ENCODE measurements around the gene IFNAR2. TPM values are rescaled to one million over a fixed set of nuclear protein-coding genes. Genes with fewer than 3 reads are reported as not detected.

Gene IFNAR2
- polyA plus RNA-seq, 1 of the 3 experiments (the other 2 are of a cell fraction): 10.4 TPM

DNA sequence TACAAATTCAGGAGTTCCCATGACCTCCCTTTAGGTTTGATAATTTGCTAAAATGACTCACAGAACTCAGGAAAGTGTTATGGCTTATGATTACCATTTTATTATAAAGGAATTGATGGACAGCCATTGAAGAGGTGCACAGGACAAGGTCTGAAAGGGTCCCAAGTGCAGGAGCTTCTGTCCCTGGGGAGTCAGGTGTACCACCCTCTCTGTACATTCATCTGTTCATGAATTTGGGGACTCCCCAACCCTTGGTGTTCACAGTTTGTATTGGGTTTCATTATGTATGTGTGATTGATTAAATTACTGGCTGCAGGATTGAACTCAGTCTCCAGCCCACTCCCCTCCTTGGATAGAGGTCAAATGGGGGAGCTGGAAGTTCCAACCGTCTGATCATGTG lies 25.7 kb downstream of the IFNAR2 start:
- no peak overlapping the region for H2AFZ ChIP-seq (ENCODE audit: low read depth)
- no peak overlapping the region for H3K4me2 ChIP-seq
- no peaks in the 10 kb centered on the region for H4K20me1 ChIP-seq (ENCODE audit: insufficient read depth)
- H3K27ac ChIP-seq (ENCODE audit: low read depth in 2 of 2, low read length in 1 of 2): no peak overlapping the region
- CTCF ChIA-PET: interaction anchor here (1.0 kb wide), 1 partner anchor 58 kb away, joined by 3 read pairs; no protein-coding TSS in a partner anchor
- POLR2A ChIA-PET: no interaction called here
- 53% methylated on average over 1 of the region's 1 CpG for WGBS (ENCODE audit: low lambda C conversion rate)
- H3K9ac ChIP-seq: no peak overlapping the region
- no peaks in the 10 kb centered on the region for H3K27me3 ChIP-seq (ENCODE audit: insufficient read depth)
- H3K9me3 ChIP-seq: no peaks in the 10 kb centered on the region
- no peaks in the 10 kb centered on the region for H3F3A ChIP-seq (replicated peaks; ENCODE audit: insufficient read depth)
- no peak for DNase-seq
- no peaks in the 10 kb centered on the region for H3K79me2 ChIP-seq (ENCODE audit: insufficient read depth)
- no peaks in the 10 kb centered on the region for H3K4me1 ChIP-seq (ENCODE audit: control insufficient read depth in 1 of 2, insufficient read depth in 2 of 2, low read depth in 1 of 2, low read length in 1 of 2)
- peaks cover 24 to 56% of the 10 kb centered on the region in 2 experiments for H3K36me3 ChIP-seq (replicated peaks in 1 of 2; ENCODE audit: control insufficient read depth in 1 of 2, insufficient read depth in 2 of 2, low read length in 1 of 2)
- TF ChIP-seq, protein P1, sequence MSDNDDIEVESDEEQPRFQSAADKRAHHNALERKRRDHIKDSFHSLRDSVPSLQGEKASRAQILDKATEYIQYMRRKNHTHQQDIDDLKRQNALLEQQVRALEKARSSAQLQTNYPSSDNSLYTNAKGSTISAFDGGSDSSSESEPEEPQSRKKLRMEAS (IDR thresholded peaks at IDR 0.05; ENCODE audit: low read depth): no peak
- TF ChIP-seq EZH2phosphoT487 (IDR thresholded peaks at IDR 0.05; ENCODE audit: borderline replicate concordance, low read depth): no peak
- no peak for TF ChIP-seq RAD21 (IDR thresholded peaks at IDR 0.05; ENCODE audit: low read length)
- H3K4me3 ChIP-seq (ENCODE audit: low read depth in 2 of 2, low read length in 1 of 2): no peak overlapping the region
- no peaks in the 10 kb centered on the region for H3K9me2 ChIP-seq

DNA sequence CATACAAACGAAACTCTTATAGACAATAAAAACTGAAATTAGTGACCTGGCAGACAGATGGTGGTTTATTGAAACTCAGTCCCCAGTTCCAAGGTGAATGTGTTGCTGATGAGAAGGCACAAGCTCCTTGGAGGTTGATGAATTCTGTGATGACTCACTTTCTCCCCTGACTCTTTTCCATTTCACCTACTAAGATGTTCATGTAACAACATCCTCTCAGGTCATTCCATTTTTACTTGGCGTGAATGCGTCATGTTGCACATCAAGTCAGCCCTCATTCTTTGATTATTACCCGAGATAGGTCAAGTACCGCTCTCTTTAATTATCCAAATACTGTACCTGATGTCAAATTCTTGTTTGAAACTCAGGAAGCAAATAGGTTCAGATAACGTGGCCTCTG lies 26.3 kb downstream of the IFNAR2 start:
- Histone ChIP-seq H3K79me2 (ENCODE audit: insufficient read depth) (no peaks in the 10 kb centered on the region), H3K9me2 (no peaks in the 10 kb centered on the region), H3K27me3 (ENCODE audit: insufficient read depth) (no peaks in the 10 kb centered on the region), H4K20me1 (ENCODE audit: insufficient read depth) (no peaks in the 10 kb centered on the region), H3K4me1 (ENCODE audit: control insufficient read depth in 1 of 2, insufficient read depth in 2 of 2, low read depth in 1 of 2, low read length in 1 of 2) (no peaks in the 10 kb centered on the region), H3K4me2 (no peak overlapping the region), H3K9me3 (no peaks in the 10 kb centered on the region), H3K9ac (no peak overlapping the region), H3K36me3 (replicated peaks in 1 of 2; ENCODE audit: control insufficient read depth in 1 of 2, insufficient read depth in 2 of 2, low read length in 1 of 2) (peaks cover 20 to 52% of the 10 kb centered on the region in 2 experiments), H3F3A (replicated peaks; ENCODE audit: insufficient read depth) (no peaks in the 10 kb centered on the region), H2AFZ (ENCODE audit: low read depth) (no peak overlapping the region), H3K4me3 (ENCODE audit: low read depth in 2 of 2, low read length in 1 of 2) (no peak overlapping the region), H3K27ac (ENCODE audit: low read depth in 2 of 2, low read length in 1 of 2) (no peak overlapping the region)
- 94% methylated on average over 6 of the region's 6 CpGs for WGBS (ENCODE audit: low lambda C conversion rate)
- TF ChIP-seq FOXM1 (IDR thresholded peaks at IDR 0.05; ENCODE audit: low read depth) (no peak), CHD2 (IDR thresholded peaks at IDR 0.05; ENCODE audit: low read length, partially characterized antibody) (no peak), EP300 (IDR thresholded peaks at IDR 0.05; ENCODE audit: borderline replicate concordance in 1 of 2, low read depth in 1 of 2, low read length in 1 of 2) (no peak), RAD21 (IDR thresholded peaks at IDR 0.05; ENCODE audit: low read length) (no peak), RXRA (IDR thresholded peaks at IDR 0.05; ENCODE audit: borderline replicate concordance, low read depth) (no peak), YY1 (IDR thresholded peaks at IDR 0.05; ENCODE audit: low read depth) (no peak), RCOR1 (IDR thresholded peaks at IDR 0.05; ENCODE audit: low read length) (no peak), MEF2A (IDR thresholded peaks at IDR 0.05; ENCODE audit: borderline replicate concordance, low read depth) (no peak), NFIC (IDR thresholded peaks at IDR 0.05; ENCODE audit: borderline replicate concordance) (no peak), TCF12 (IDR thresholded peaks at IDR 0.05) (no peak), ELF1 (IDR thresholded peaks at IDR 0.05) (no peak), TAF1 (IDR thresholded peaks at IDR 0.05; ENCODE audit: borderline replicate concordance, low read depth, low read length) (no peak), MXI1 (IDR thresholded peaks at IDR 0.05; ENCODE audit: low read depth, low read length) (no peak)
- TF ChIP-seq, protein P2, sequence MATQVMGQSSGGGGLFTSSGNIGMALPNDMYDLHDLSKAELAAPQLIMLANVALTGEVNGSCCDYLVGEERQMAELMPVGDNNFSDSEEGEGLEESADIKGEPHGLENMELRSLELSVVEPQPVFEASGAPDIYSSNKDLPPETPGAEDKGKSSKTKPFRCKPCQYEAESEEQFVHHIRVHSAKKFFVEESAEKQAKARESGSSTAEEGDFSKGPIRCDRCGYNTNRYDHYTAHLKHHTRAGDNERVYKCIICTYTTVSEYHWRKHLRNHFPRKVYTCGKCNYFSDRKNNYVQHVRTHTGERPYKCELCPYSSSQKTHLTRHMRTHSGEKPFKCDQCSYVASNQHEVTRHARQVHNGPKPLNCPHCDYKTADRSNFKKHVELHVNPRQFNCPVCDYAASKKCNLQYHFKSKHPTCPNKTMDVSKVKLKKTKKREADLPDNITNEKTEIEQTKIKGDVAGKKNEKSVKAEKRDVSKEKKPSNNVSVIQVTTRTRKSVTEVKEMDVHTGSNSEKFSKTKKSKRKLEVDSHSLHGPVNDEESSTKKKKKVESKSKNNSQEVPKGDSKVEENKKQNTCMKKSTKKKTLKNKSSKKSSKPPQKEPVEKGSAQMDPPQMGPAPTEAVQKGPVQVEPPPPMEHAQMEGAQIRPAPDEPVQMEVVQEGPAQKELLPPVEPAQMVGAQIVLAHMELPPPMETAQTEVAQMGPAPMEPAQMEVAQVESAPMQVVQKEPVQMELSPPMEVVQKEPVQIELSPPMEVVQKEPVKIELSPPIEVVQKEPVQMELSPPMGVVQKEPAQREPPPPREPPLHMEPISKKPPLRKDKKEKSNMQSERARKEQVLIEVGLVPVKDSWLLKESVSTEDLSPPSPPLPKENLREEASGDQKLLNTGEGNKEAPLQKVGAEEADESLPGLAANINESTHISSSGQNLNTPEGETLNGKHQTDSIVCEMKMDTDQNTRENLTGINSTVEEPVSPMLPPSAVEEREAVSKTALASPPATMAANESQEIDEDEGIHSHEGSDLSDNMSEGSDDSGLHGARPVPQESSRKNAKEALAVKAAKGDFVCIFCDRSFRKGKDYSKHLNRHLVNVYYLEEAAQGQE (IDR thresholded peaks at IDR 0.05; ENCODE audit: low read depth, low read length): no peak
- TF ChIP-seq, protein P3, sequence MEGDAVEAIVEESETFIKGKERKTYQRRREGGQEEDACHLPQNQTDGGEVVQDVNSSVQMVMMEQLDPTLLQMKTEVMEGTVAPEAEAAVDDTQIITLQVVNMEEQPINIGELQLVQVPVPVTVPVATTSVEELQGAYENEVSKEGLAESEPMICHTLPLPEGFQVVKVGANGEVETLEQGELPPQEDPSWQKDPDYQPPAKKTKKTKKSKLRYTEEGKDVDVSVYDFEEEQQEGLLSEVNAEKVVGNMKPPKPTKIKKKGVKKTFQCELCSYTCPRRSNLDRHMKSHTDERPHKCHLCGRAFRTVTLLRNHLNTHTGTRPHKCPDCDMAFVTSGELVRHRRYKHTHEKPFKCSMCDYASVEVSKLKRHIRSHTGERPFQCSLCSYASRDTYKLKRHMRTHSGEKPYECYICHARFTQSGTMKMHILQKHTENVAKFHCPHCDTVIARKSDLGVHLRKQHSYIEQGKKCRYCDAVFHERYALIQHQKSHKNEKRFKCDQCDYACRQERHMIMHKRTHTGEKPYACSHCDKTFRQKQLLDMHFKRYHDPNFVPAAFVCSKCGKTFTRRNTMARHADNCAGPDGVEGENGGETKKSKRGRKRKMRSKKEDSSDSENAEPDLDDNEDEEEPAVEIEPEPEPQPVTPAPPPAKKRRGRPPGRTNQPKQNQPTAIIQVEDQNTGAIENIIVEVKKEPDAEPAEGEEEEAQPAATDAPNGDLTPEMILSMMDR (IDR thresholded peaks at IDR 0.05): no peak
- TF ChIP-seq, protein P4, sequence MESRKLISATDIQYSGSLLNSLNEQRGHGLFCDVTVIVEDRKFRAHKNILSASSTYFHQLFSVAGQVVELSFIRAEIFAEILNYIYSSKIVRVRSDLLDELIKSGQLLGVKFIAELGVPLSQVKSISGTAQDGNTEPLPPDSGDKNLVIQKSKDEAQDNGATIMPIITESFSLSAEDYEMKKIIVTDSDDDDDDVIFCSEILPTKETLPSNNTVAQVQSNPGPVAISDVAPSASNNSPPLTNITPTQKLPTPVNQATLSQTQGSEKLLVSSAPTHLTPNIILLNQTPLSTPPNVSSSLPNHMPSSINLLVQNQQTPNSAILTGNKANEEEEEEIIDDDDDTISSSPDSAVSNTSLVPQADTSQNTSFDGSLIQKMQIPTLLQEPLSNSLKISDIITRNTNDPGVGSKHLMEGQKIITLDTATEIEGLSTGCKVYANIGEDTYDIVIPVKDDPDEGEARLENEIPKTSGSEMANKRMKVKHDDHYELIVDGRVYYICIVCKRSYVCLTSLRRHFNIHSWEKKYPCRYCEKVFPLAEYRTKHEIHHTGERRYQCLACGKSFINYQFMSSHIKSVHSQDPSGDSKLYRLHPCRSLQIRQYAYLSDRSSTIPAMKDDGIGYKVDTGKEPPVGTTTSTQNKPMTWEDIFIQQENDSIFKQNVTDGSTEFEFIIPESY (IDR thresholded peaks at IDR 0.05; ENCODE audit: borderline replicate concordance, low read depth): no peak
- POLR2A ChIA-PET: no interaction called here
- DNase-seq: no peak
- CTCF ChIA-PET: interaction anchor here (1.0 kb wide), 1 partner anchor 59 kb away, joined by 3 read pairs; no protein-coding TSS in a partner anchor

Measured in SK-N-SH (cell line).